ENCODE data around the gene FOXD1.

Gene FOXD1

DNA sequence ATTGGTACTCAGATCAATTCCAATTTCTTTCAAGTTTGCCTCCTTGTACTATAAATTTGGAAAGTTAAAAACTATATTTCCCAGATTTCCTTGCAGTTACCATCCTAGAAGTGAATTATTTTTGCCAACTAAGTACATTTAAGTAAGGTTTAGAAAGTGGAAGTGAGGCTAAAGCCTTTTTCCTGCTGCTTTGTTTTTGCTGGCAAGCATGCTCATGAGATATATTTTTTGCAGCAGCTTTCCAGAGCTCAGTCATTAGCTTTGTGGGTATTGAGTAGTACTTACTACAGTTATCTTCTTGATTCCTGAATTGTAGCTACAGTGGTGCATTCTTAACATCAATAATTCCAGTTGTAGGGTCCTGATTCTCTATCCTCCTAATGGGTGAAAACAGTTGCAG, 46.1 kb upstream of the FOXD1 start:
- H3K36me3 ChIP-seq (ENCODE audit: control insufficient read depth in 1 of 2, insufficient read depth in 2 of 2, low read depth in 1 of 2, low read length in 2 of 2): no peaks in the 10 kb centered on the region
- no peak overlapping the region for H3K23ac ChIP-seq (ENCODE audit: low read length in 2 of 2)
- no peak overlapping the region for H3K4ac ChIP-seq (ENCODE audit: low read depth in 1 of 2, low read length in 2 of 2)
- H3K79me1 ChIP-seq (replicated peaks; ENCODE audit: low read length, poor library complexity, severe bottlenecking): peaks cover 1% of the 10 kb centered on the region
- no peaks in the 10 kb centered on the region for H3K27me3 ChIP-seq (ENCODE audit: control insufficient read depth in 1 of 2, insufficient read depth in 1 of 2, low read length in 2 of 2)
- DNase-seq: no peak
- no peak overlapping the region for H3K27ac ChIP-seq (ENCODE audit: low read length, poor library complexity, severe bottlenecking)
- no peak overlapping the region for H3K4me3 ChIP-seq (ENCODE audit: insufficient read depth in 1 of 2, low read depth in 1 of 2, low read length in 2 of 2)
- H2BK120ac ChIP-seq (ENCODE audit: low read depth, low read length): no peak overlapping the region
- no peak overlapping the region for H3K18ac ChIP-seq (ENCODE audit: low read depth in 1 of 2, low read length in 2 of 2)
- no peaks in the 10 kb centered on the region for H3K4me1 ChIP-seq (ENCODE audit: control insufficient read depth, insufficient read depth, low read depth, low read length)
- no peak overlapping the region for H2AFZ ChIP-seq (ENCODE audit: low read depth, low read length)
- no peak overlapping the region for H3K4me2 ChIP-seq (ENCODE audit: low read length, poor library complexity, severe bottlenecking)
- H3K9me3 ChIP-seq (ENCODE audit: control insufficient read depth, low read length): no peaks in the 10 kb centered on the region
- no peak overlapping the region for H4K8ac ChIP-seq (ENCODE audit: low read length)
- H3K14ac ChIP-seq (ENCODE audit: low read length in 2 of 2): no peak overlapping the region
- no peak overlapping the region for H2BK12ac ChIP-seq (ENCODE audit: low read length in 2 of 2)
- H2AK5ac ChIP-seq (ENCODE audit: low read length, severe bottlenecking): no peak overlapping the region
- H2BK15ac ChIP-seq (ENCODE audit: low read depth, poor library complexity, severe bottlenecking): no peak overlapping the region
- H3K9ac ChIP-seq (ENCODE audit: low read length): no peak overlapping the region
- H4K91ac ChIP-seq (ENCODE audit: low read length): no peak overlapping the region
- H2BK5ac ChIP-seq (ENCODE audit: low read depth, low read length, poor library complexity, severe bottlenecking): no peak overlapping the region

DNA sequence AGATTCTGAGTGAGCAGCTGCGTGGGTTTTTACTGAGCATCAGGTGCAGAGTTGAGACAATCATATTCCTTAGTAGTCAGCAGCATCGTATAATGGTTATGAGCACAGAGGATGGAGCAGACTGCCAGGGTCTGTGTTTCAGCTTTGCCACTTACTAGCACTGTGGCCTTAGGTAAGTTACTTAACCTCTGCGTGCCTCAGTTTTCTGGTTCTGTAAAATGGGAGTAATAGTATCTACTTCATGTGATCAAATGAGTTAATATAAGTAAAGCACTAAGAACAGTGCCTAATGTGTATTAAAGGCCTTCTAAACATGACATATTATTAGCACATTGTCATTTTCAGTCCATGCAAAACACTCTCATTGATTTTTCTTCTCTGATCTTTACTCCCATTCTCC, 44.8 kb upstream of the FOXD1 start:
- no peak overlapping the region for H3K27ac ChIP-seq (ENCODE audit: low read length, poor library complexity, severe bottlenecking)

DNA sequence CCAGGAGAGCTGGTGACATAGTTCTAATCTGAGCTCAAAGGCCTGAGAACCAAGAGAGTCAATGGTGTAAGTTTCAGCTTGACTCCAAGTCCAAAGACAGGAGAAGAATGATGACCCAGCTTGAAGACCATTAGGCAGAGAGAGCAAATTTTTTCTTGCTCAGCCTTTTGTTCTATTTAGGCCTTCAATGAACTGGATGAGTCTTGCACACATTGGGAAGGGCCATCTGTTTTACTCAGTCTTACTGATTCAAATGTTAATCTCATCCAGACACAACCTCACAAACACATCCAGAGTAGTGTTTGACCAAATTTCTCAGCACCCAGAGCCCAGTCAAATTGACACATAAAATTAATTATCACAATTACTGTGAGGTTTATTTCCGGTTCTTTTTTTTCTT, 42.6 kb upstream of the FOXD1 start:
- H3K4me1 ChIP-seq (ENCODE audit: control insufficient read depth, insufficient read depth, low read depth, low read length): no peaks in the 10 kb centered on the region
- H3K9me3 ChIP-seq (ENCODE audit: control insufficient read depth, low read length): no peaks in the 10 kb centered on the region
- H2BK120ac ChIP-seq (ENCODE audit: low read depth, low read length): no peak overlapping the region
- no peak overlapping the region for H3K4me2 ChIP-seq (ENCODE audit: low read length, poor library complexity, severe bottlenecking)
- H2BK12ac ChIP-seq (ENCODE audit: low read length in 2 of 2): no peak overlapping the region
- no peaks in the 10 kb centered on the region for H3K79me1 ChIP-seq (replicated peaks; ENCODE audit: low read length, poor library complexity, severe bottlenecking)
- WGBS: 100% methylated on average over 1 of the region's 1 CpG
- no peak overlapping the region for H3K4ac ChIP-seq (ENCODE audit: low read depth in 1 of 2, low read length in 2 of 2)
- H3K4me3 ChIP-seq (ENCODE audit: insufficient read depth in 1 of 2, low read depth in 1 of 2, low read length in 2 of 2): no peak overlapping the region
- no peak overlapping the region for H2BK15ac ChIP-seq (ENCODE audit: low read depth, poor library complexity, severe bottlenecking)
- H3K36me3 ChIP-seq (ENCODE audit: control insufficient read depth in 1 of 2, insufficient read depth in 2 of 2, low read depth in 1 of 2, low read length in 2 of 2): no peaks in the 10 kb centered on the region
- no peak overlapping the region for H3K27ac ChIP-seq (ENCODE audit: low read length, poor library complexity, severe bottlenecking)
- no peak overlapping the region for H2AFZ ChIP-seq (ENCODE audit: low read depth, low read length)
- no peak overlapping the region for H2BK5ac ChIP-seq (ENCODE audit: low read depth, low read length, poor library complexity, severe bottlenecking)
- no peak overlapping the region for H3K23ac ChIP-seq (ENCODE audit: low read length in 2 of 2)
- H3K14ac ChIP-seq (ENCODE audit: low read length in 2 of 2): no peak overlapping the region
- peaks cover 4 to 6% of the 10 kb centered on the region in 2 experiments for H3K27me3 ChIP-seq (ENCODE audit: control insufficient read depth in 1 of 2, insufficient read depth in 1 of 2, low read length in 2 of 2)
- no peak overlapping the region for H3K18ac ChIP-seq (ENCODE audit: low read depth in 1 of 2, low read length in 2 of 2)
- H2AK5ac ChIP-seq (ENCODE audit: low read length, severe bottlenecking): no peak overlapping the region
- H4K8ac ChIP-seq (ENCODE audit: low read length): no peak overlapping the region
- H3K9ac ChIP-seq (ENCODE audit: low read length): no peak overlapping the region
- H4K91ac ChIP-seq (ENCODE audit: low read length): no peak overlapping the region
- no peak for DNase-seq

More for the DNA sequence above, 44.8 kb upstream of the FOXD1 start:
- Histone ChIP-seq H4K91ac (ENCODE audit: low read length) (no peak overlapping the region), H3K4me1 (ENCODE audit: control insufficient read depth, insufficient read depth, low read depth, low read length) (no peaks in the 10 kb centered on the region), H4K8ac (ENCODE audit: low read length) (no peak overlapping the region), H3K9me3 (ENCODE audit: control insufficient read depth, low read length) (no peaks in the 10 kb centered on the region), H3K36me3 (ENCODE audit: control insufficient read depth in 1 of 2, insufficient read depth in 2 of 2, low read depth in 1 of 2, low read length in 2 of 2) (no peaks in the 10 kb centered on the region), H3K27me3 (ENCODE audit: control insufficient read depth in 1 of 2, insufficient read depth in 1 of 2, low read length in 2 of 2) (no peaks in the 10 kb centered on the region), H3K79me1 (replicated peaks; ENCODE audit: low read length, poor library complexity, severe bottlenecking) (peaks cover 1% of the 10 kb centered on the region), H2AFZ (ENCODE audit: low read depth, low read length) (no peak overlapping the region), H3K4ac (ENCODE audit: low read depth in 1 of 2, low read length in 2 of 2) (no peak overlapping the region), H2AK5ac (ENCODE audit: low read length, severe bottlenecking) (no peak overlapping the region), H3K14ac (ENCODE audit: low read length in 2 of 2) (no peak overlapping the region), H2BK5ac (ENCODE audit: low read depth, low read length, poor library complexity, severe bottlenecking) (no peak overlapping the region), H3K18ac (ENCODE audit: low read depth in 1 of 2, low read length in 2 of 2) (no peak overlapping the region), H3K9ac (ENCODE audit: low read length) (no peak overlapping the region), H2BK12ac (ENCODE audit: low read length in 2 of 2) (no peak overlapping the region), H3K4me3 (ENCODE audit: insufficient read depth in 1 of 2, low read depth in 1 of 2, low read length in 2 of 2) (no peak overlapping the region), H3K23ac (ENCODE audit: low read length in 2 of 2) (no peak overlapping the region), H3K4me2 (ENCODE audit: low read length, poor library complexity, severe bottlenecking) (no peak overlapping the region), H2BK15ac (ENCODE audit: low read depth, poor library complexity, severe bottlenecking) (no peak overlapping the region), H2BK120ac (ENCODE audit: low read depth, low read length) (no peak overlapping the region)
- no peak for DNase-seq
- WGBS: 86% methylated on average over 2 of the region's 3 CpGs

DNA sequence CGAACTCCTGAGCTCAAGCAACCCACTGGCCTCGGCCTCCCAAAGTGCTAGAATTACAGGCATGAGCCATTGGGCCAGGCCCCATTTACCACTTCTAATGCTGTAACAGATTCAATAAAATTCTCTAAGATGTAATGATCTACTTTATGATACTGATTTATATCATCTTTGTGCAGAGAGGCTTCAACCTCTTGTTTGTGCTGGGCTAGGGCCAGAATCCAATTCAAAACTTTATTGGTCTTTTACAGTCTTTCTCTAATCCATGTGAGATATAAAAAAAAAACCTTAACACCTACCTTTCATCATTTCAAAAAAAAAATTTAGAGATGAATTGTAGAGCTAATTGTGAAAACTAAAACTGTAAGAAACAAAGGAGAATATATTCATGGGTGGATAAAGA, 41.5 kb upstream of the FOXD1 start:
- DNase-seq: no peak
- H2BK15ac ChIP-seq (ENCODE audit: low read depth, poor library complexity, severe bottlenecking): no peak overlapping the region
- H3K23ac ChIP-seq (ENCODE audit: low read length in 2 of 2): no peak overlapping the region
- no peak overlapping the region for H2AFZ ChIP-seq (ENCODE audit: low read depth, low read length)
- H3K4me1 ChIP-seq (ENCODE audit: control insufficient read depth, insufficient read depth, low read depth, low read length): no peaks in the 10 kb centered on the region
- H3K9ac ChIP-seq (ENCODE audit: low read length): no peak overlapping the region
- WGBS: no CpG with 5 or more reads among the region's 2 CpGs
- no peak overlapping the region for H3K4me3 ChIP-seq (ENCODE audit: insufficient read depth in 1 of 2, low read depth in 1 of 2, low read length in 2 of 2)
- H3K27me3 ChIP-seq (ENCODE audit: control insufficient read depth in 1 of 2, insufficient read depth in 1 of 2, low read length in 2 of 2): peaks cover 4 to 6% of the 10 kb centered on the region in 2 experiments
- no peak overlapping the region for H2BK12ac ChIP-seq (ENCODE audit: low read length in 2 of 2)
- H3K36me3 ChIP-seq (ENCODE audit: control insufficient read depth in 1 of 2, insufficient read depth in 2 of 2, low read depth in 1 of 2, low read length in 2 of 2): no peaks in the 10 kb centered on the region
- no peak overlapping the region for H2AK5ac ChIP-seq (ENCODE audit: low read length, severe bottlenecking)
- H3K79me1 ChIP-seq (replicated peaks; ENCODE audit: low read length, poor library complexity, severe bottlenecking): no peaks in the 10 kb centered on the region
- no peaks in the 10 kb centered on the region for H3K9me3 ChIP-seq (ENCODE audit: control insufficient read depth, low read length)
- no peak overlapping the region for H2BK120ac ChIP-seq (ENCODE audit: low read depth, low read length)
- no peak overlapping the region for H4K8ac ChIP-seq (ENCODE audit: low read length)
- no peak overlapping the region for H3K4me2 ChIP-seq (ENCODE audit: low read length, poor library complexity, severe bottlenecking)
- no peak overlapping the region for H3K27ac ChIP-seq (ENCODE audit: low read length, poor library complexity, severe bottlenecking)
- no peak overlapping the region for H3K4ac ChIP-seq (ENCODE audit: low read depth in 1 of 2, low read length in 2 of 2)
- H4K91ac ChIP-seq (ENCODE audit: low read length): no peak overlapping the region
- H2BK5ac ChIP-seq (ENCODE audit: low read depth, low read length, poor library complexity, severe bottlenecking): no peak overlapping the region
- H3K18ac ChIP-seq (ENCODE audit: low read depth in 1 of 2, low read length in 2 of 2): no peak overlapping the region
- H3K14ac ChIP-seq (ENCODE audit: low read length in 2 of 2): no peak overlapping the region

All from mesenchymal stem cell (in vitro differentiated cells and primary cell).